Fibroblast of villous mesenchyme (primary cell): Measurements from ENCODE around the gene RNPEPL1. TPM values are rescaled to one million over a fixed set of nuclear protein-coding genes. Genes with fewer than 3 reads are reported as not detected.

Experiments
- DNase-seq: peaks from one replicate; pipeline ENCODE4 v3.0.0-alpha.2; 2010; ENCODE audit warnings: low read depth
- H3K4me3 ChIP-seq: 2 replicates; pipeline ENCODE4 v1.5.1; 2011; ENCODE audit warnings: low read depth, mild to moderate bottlenecking, low read length
- CTCF ChIP-seq: IDR thresholded peaks from 2 replicates; pipeline ENCODE4 v1.5.1; 2012; ENCODE audit warnings: low read depth, mild to moderate bottlenecking, low read length; ENCODE audit not compliant: insufficient read depth
- total RNA-seq: library from RNA; depleted of rRNA; stranded (reverse); fragments of >200 nt; gene quantifications from 2 replicates; pipeline ENCODE4 v1.2.3, GENCODE V29; 2012

The RNPEPL1 gene
- total RNA-seq, 1 donor: 9.5 TPM

GRCh38 chr2:240600451-240600961 lies 32.2 kb downstream of the RNPEPL1 start:
- no peak overlapping the region for H3K4me3 ChIP-seq
- TF ChIP-seq CTCF: no peak
- DNase-seq: no peak

GRCh38 chr2:240601061-240601830 lies 33.0 kb downstream of the RNPEPL1 start:
- no peak overlapping the region for H3K4me3 ChIP-seq
- no peak for TF ChIP-seq CTCF
- DNase-seq: no peak

- TF ChIP-seq CTCF: no peak
- no peak overlapping the region for H3K4me3 ChIP-seq
- no peak for DNase-seq
Observed at GRCh38 chr2:240601831-240602160, 33.5 kb downstream of the RNPEPL1 start.

GRCh38 chr2:240602266-240603050 lies 34.2 kb downstream of the RNPEPL1 start:
- no peak for DNase-seq
- no peak for TF ChIP-seq CTCF
- H3K4me3 ChIP-seq: no peak overlapping the region

- DNase-seq: no peak
- no peak overlapping the region for H3K4me3 ChIP-seq
- no peak for TF ChIP-seq CTCF
Observed at GRCh38 chr2:240603081-240603835, 35.0 kb downstream of the RNPEPL1 start.

- no peak overlapping the region for H3K4me3 ChIP-seq
- TF ChIP-seq CTCF: no peak
- DNase-seq: no peak
Observed at GRCh38 chr2:240603846-240604245, 35.6 kb downstream of the RNPEPL1 start.
